Measurements from ENCODE around the gene PANK3.
"Not testable (repeated sequence)": the region's sequence is repeated elsewhere in the genome, so short reads cannot be mapped to it uniquely, and the experiment has no call there.

Gene PANK3

GRCh38 chr5:168578538-168579487, at the start of gene PANK3:
TSS of gene PANK3 (minus strand) at chr5:168579368. CDS start at chr5:168579283, 85 bp downstream.
- peak; percentile 77 for DNase-seq

DNA sequence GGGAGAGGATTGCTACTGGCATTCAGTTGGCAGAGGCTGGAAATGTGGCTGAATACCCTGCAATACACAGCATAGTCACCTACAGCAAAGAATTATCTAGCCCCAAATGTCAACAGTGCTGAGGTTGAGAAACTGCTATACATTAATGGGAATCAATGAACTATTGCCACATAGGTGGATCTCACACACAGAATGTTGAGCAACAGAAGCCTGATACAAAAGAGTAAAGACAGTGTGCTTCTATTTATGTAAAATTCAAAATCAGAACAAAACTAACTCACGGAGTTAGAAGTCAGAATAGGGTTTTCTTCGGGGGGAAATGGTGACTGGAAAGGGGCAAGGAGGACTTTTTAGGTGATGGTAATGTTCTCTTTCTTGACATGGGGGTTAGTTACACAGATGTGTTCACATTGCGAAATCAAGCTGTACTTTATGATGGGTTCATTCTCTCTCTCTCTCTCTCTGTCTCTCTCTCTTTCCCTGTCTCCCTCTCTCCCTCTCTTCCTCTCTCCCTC, 45.7 kb upstream of the PANK3 start:
- DNase-seq: peak; percentile 22

DNA sequence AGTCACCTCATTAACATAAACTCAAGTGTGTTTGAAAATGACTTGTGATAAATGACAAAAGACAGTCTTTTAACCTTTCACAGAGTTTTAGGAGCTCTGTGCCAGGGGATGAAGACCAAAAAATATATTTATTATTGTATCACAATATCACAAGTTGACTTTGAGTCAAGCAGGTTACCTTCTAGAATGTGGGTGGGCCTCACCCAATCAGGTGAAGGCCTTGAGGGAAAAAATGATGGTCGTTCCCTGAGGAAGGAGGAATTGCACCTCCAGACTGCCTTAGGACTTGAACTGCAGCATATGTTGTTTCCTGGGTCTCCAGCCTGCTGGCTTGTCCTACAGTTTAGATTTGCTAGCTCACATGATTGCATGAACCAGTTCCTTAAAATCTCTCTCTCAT, 41.6 kb upstream of the PANK3 start:
- no peak for DNase-seq

DNA sequence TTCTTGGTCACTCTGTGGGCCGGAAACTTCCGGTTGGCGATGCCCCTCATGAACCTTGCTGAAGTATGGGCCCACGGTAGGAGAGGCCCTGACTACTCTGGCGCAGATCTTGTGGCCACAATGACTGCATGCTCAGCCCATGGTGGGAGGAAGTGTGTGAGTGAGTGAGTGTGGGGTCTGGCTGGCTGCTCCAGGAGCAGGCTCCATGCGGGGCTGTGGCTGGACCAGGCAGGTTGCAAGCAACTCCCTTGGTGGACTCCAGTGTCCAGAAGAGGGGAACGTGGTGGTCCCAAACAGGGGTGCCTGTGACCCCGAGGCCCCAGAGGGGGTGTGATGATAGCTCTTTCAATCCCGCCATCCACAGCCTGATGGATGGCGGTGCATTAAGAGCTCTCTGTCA, 35.5 kb upstream of the PANK3 start:
- no peak for DNase-seq

- no peak for DNase-seq
Measured at GRCh38 chr5:168613996-168614395, 34.8 kb upstream of the PANK3 start.

GRCh38 chr5:168613396-168613795, 34.2 kb upstream of the PANK3 start:
- no peak for DNase-seq

- DNase-seq: peak; percentile 35
Measured at GRCh38 chr5:168612996-168613395, 33.8 kb upstream of the PANK3 start.

DNA sequence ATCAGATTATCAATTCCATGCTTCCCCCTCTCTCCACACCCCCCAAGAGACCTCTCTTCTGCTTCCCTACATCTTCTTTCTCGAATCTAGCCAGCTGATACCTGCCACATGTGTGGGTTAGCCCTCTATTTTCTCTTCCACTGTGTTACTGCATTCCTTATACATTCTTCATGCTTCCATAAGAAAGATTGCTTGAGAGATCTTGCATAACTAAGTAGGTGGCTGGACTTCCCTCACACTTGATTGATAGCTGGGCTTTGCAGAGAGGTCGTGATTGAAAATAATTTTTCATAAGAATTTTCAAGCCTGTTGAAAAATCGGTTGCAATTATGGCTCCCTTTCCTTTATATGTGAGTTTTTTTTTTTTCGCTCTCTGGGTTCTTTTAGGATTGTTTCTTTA, 33.0 kb upstream of the PANK3 start:
- no peak for DNase-seq

GRCh38 chr5:168611165-168611564, 32.0 kb upstream of the PANK3 start:
- DNase-seq: no peak

DNA sequence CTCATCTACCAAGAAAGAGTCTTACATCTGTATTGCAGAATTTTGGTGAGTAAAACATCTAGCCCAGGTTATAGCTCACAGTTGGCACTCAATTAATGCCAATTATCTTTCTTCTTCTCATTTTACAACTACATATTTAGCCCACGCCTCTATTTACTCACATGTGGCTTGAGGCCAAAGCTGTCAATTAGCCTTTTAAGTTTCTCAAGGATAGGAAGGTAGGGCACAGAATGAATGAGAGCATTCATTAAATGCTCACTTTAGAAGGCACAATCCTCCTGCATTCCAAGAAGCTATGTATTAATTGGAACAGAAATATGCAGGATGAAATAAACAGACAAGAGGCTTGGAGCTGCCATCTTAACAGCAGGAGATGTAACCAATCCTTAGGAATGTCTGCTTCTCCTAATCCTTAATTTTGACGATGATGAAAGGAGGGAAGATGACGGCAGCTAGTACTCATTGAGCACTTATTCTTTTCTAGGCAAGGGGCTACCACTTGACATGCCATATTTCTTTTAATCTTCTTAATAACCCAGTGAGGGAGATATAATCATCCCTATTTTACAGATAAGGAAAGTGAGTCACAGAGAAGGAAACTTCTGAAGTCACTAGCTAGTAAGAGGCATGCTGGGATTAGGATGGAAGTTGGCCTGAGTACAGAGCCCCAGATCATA, 30.8 kb upstream of the PANK3 start:
- no peak for DNase-seq

- DNase-seq: no peak
Measured at GRCh38 chr5:168608821-168609220, 29.7 kb upstream of the PANK3 start.

GRCh38 chr5:168608386-168608785, 29.2 kb upstream of the PANK3 start:
- DNase-seq: no peak

- DNase-seq: no peak
Measured at GRCh38 chr5:168607946-168608345, 28.8 kb upstream of the PANK3 start.

DNA sequence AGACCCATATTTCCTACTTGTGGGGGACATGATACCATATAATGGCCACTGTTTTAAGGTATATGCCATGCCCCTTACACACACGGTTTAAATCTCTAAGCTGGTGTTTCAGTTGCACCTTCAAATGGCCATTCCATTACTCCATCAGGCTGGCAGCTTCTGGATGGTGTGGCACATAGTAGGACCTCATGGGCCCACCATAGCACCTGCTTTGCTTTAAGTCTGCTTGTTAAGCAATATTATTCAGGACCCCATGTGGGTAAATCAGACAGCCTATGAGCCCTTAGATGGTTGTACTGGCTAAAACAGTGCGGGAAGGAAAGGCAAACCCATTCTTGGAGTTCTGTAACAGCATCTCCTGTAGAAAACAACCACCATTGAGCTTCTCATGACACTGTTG, 27.4 kb upstream of the PANK3 start:
- DNase-seq: no peak

DNA sequence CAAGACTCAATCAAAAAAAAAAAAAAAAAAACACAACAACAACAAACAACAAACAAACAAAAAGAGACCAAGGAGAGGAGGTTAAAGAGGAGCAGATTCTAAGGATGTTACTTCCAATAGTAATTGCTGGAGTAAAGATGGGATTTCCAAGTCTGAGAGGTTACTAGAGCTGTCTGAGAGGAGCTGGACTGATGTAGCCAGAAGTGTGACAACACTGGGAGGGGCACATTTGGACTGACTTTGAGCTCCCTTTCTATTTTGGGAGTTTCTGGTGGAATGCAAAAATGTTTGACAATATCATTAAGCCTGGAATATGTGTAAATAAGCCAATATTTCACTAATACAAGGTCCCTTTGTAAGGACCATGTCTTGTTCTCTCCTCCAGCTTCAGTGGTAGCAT, 25.3 kb upstream of the PANK3 start:
- no peak for DNase-seq

DNA sequence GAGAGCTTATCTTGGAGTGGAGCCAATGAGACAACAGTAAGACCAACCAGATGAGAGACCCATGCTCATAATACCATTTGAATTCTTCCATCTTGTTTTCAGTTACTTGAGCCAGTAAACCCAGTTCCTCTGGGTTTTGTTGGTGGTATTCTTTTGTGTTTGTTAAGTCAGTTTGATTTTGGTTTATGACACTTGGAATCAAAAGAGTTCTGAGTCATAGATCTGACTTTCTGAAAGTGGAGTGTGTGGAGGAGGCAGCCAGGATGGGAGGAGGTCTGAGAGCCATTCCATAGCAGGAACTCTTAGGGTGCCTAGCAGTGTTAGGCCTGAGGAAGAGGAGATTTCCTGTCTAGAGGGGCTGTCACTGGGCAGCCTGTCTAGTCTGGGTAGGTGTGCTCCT, 24.6 kb upstream of the PANK3 start:
- DNase-seq: no peak

- no peak for DNase-seq
Measured at GRCh38 chr5:168602517-168602916, 23.3 kb upstream of the PANK3 start.

- no peak for DNase-seq
Measured at GRCh38 chr5:168601972-168602371, 22.8 kb upstream of the PANK3 start.

DNA sequence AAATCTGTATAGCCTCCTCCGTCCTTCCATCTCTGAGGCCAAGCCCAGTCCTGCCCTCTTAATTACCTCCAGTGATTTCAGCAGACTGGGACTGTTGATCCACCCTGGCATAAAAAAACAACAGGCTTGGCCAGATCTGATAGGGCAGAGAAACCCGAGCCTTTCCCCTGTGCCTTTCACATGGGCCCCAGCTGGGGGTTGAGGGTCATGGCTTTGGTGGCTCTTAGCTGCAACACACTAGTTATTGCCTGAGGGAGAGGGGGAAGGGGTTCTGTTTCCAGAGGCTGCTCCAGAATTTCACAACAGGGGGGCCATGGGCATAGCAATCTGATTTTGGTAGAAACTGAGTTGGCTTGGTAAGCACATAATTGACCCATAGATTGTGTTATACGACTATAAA, 21.2 kb upstream of the PANK3 start:
- no peak for DNase-seq

- DNase-seq: no peak
Measured at GRCh38 chr5:168599826-168600225, 20.7 kb upstream of the PANK3 start.

GRCh38 chr5:168598639-168599038, 19.5 kb upstream of the PANK3 start:
- no peak for DNase-seq

DNA sequence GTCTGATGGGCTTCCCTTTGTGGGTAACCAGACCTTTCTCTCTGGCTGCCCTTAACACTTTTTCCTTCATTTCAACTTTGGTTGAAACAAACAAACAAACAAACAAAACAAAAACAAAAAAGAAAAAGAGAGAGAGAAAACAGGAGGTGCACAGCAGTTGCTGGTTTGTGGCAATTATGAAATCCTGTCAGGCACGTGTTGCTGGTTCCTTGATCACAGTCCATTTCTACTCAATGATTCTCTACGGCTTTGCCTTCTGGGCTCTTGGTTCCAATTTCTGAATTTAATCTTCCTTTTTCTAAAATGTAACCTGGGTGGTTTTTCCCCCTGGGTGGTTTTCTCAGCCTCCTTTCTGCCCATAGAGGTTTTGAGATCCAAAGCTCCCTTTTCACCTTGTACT, 17.8 kb upstream of the PANK3 start:
- no peak for DNase-seq

DNA sequence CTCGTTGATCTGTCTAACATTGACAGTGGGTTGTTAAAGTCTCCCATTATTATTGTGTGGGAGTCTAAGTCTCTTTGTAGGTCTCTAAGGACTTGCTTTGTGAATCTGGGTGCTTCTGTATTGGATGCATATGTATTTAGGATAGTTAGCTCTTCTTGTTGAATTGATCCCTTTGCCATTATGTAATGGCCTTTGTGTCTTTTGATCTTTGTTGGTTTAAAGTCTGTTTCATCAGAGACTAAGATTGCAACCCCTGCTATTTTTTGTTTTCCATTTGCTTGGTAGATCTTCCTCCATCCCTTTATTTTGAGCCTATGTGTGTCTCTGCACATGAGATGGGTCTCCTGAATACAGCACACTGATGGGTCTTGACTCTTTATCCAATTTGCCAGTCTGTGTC, 17.0 kb upstream of the PANK3 start:
- DNase-seq: not testable (repeated sequence)

GRCh38 chr5:168592014-168592368, 12.8 kb upstream of the PANK3 start:
- DNase-seq: no peak

All from hematopoietic multipotent progenitor cell treated with erythropoietin and hydrocortisone succinate and interleukin-3 and kit ligand, for 4 days (in vitro differentiated cells).